IPS-15b (cell line): ENCODE data around the gene RBM34.
"Not testable (repeated sequence)": the region's sequence is repeated elsewhere in the genome, so short reads cannot be mapped to it uniquely, and the experiment has no call there.

Experiments used
- H3K27me3 ChIP-seq: one replicate; pipeline ENCODE4 v1.6.1; 2013; ENCODE audit warnings: low read length; ENCODE audit not compliant: control insufficient read depth, insufficient read depth
- H3K36me3 ChIP-seq: one replicate; pipeline ENCODE4 v1.6.1; 2013; ENCODE audit warnings: low read length; ENCODE audit not compliant: control insufficient read depth, insufficient read depth
- H3K4me1 ChIP-seq: one replicate; pipeline ENCODE4 v1.6.1; 2013; ENCODE audit warnings: mild to moderate bottlenecking, low read length; ENCODE audit not compliant: control insufficient read depth, insufficient read depth
- H3K4me3 ChIP-seq: one replicate; pipeline ENCODE4 v1.5.1; 2013; ENCODE audit warnings: low read depth, low read length
- H3K9ac ChIP-seq: one replicate; pipeline ENCODE4 v1.6.1; 2013; ENCODE audit warnings: low read depth, mild to moderate bottlenecking, low read length
- H3K9me3 ChIP-seq: one replicate; pipeline ENCODE4 v1.6.1; 2013; ENCODE audit warnings: mild to moderate bottlenecking, low read length; ENCODE audit not compliant: control insufficient read depth, insufficient read depth

RBM34 gene

GRCh38 chr1:235097501-235097900 is 63.5 kb downstream of the RBM34 start:
- H3K9ac ChIP-seq, H3K9me3 ChIP-seq, H3K4me3 ChIP-seq, H3K36me3 ChIP-seq, H3K27me3 ChIP-seq, H3K4me1 ChIP-seq: not testable (repeated sequence)

- Histone ChIP-seq H3K36me3 (no peaks in the 10 kb centered on the region), H3K4me3 (no peak overlapping the region), H3K27me3 (no peaks in the 10 kb centered on the region), H3K9ac (no peak overlapping the region), H3K4me1 (peaks cover 1% of the 10 kb centered on the region), H3K9me3 (no peaks in the 10 kb centered on the region)
These were observed 65.0 kb downstream of the RBM34 start for GRCh38 chr1:235095938-235096562.

GRCh38 chr1:235093696-235094592 is 67.1 kb downstream of the RBM34 start:
- no peak overlapping the region for H3K9ac ChIP-seq
- H3K9me3 ChIP-seq = no peaks in the 10 kb centered on the region
- no peaks in the 10 kb centered on the region for H3K36me3 ChIP-seq
- H3K4me3 ChIP-seq = peak overlapping the region; percentile 39
- H3K27me3 ChIP-seq = no peaks in the 10 kb centered on the region
- H3K4me1 ChIP-seq = peaks cover 4% of the 10 kb centered on the region

- H3K4me3 ChIP-seq = peak overlapping the region; percentile 39
- no peaks in the 10 kb centered on the region for H3K27me3 ChIP-seq
- no peak overlapping the region for H3K9ac ChIP-seq
- H3K9me3 ChIP-seq = no peaks in the 10 kb centered on the region
- H3K36me3 ChIP-seq = no peaks in the 10 kb centered on the region
- H3K4me1 ChIP-seq = peaks cover 4% of the 10 kb centered on the region
These were observed 67.9 kb downstream of the RBM34 start for GRCh38 chr1:235093013-235093695.

GRCh38 chr1:235092415-235092814 is 68.6 kb downstream of the RBM34 start:
- not testable (repeated sequence) for H3K27me3 ChIP-seq, H3K9me3 ChIP-seq, H3K4me3 ChIP-seq, H3K36me3 ChIP-seq, H3K9ac ChIP-seq, H3K4me1 ChIP-seq

- H3K4me3 ChIP-seq, H3K27me3 ChIP-seq, H3K36me3 ChIP-seq, H3K9ac ChIP-seq, H3K9me3 ChIP-seq, H3K4me1 ChIP-seq: not testable (repeated sequence)
These were observed 69.0 kb downstream of the RBM34 start for GRCh38 chr1:235092045-235092406.

DNA sequence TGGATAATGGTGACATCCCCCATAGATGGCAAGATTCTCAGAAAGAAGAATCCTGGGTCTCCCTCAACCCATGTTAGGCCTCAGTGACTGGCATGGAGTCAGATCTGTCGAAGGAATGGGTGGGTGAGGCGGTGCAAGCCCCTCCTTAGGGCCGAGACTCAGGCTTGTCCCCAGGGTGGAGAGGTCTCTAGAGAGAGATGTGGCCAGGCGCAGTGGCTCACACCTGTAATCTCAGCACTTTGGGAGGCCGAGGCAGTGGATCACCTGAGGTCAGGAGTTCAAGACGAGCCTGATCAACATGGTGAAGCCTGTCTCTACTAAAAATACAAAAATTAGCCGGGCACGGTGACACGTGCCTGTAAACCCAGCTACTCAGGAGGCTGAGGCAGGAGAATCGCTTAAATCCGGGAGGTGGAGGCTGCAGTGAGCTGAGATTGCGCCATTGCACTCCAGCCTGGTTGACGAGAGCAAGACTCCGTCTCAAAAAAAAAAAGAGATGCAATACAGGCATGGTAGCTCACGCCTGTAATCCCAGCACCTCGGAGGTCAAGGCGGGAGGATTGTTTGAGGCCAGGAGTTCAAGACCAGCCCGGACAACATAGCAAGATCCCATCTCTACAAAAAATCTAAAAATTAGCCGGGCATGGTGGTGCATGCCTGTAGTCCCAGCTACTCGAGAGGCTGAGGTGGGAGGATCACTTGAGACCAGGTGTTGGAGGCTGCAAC is 69.6 kb downstream of the RBM34 start:
- not testable (repeated sequence) for H3K4me3 ChIP-seq, H3K36me3 ChIP-seq, H3K4me1 ChIP-seq, H3K9me3 ChIP-seq, H3K9ac ChIP-seq, H3K27me3 ChIP-seq

DNA sequence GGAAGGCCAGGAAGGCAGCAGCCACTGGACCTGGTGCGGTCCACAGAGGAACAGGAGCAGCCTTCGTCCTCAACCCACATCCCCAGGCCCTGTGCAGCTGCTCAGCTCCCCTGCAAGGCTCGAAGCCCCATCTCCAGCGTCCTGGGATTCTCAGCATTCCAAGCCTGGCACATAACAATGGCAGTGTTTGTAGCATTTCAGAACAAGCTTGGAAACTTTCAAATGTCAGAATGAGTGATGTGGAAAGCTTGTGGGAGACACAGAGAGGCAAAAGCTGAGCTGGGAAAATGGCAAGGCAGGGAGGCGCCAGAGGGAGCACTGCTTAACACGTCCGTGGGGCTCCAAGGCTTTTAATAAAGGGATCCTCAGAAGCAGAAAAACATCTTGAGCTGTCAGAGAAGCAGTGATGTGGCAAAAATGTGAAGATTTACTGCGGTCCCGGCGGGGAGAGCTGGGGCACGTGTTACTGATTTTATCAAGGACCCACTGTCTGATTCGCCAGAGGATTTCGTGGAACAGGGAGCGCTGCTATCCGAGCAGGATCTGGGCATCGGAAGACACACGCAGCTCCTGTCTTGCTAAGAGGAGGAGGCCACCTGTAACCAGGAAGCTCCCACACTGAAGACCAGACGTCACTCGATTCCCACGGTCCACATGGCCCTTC is 70.5 kb downstream of the RBM34 start:
- no peaks in the 10 kb centered on the region for H3K27me3 ChIP-seq
- H3K36me3 ChIP-seq = no peaks in the 10 kb centered on the region
- H3K9ac ChIP-seq = no peak overlapping the region
- H3K9me3 ChIP-seq = no peaks in the 10 kb centered on the region
- peaks cover 4% of the 10 kb centered on the region for H3K4me1 ChIP-seq
- no peak overlapping the region for H3K4me3 ChIP-seq

- Histone ChIP-seq H3K36me3 (no peaks in the 10 kb centered on the region), H3K4me1 (peaks cover 4% of the 10 kb centered on the region), H3K9ac (no peak overlapping the region), H3K4me3 (no peak overlapping the region), H3K27me3 (no peaks in the 10 kb centered on the region), H3K9me3 (no peaks in the 10 kb centered on the region)
These were observed 72.1 kb downstream of the RBM34 start for GRCh38 chr1:235088907-235089306.

- H3K9ac ChIP-seq = no peak overlapping the region
- H3K9me3 ChIP-seq = no peaks in the 10 kb centered on the region
- H3K36me3 ChIP-seq = no peaks in the 10 kb centered on the region
- peaks cover 4% of the 10 kb centered on the region for H3K4me1 ChIP-seq
- no peak overlapping the region for H3K4me3 ChIP-seq
- H3K27me3 ChIP-seq = no peaks in the 10 kb centered on the region
These were observed 72.6 kb downstream of the RBM34 start for GRCh38 chr1:235088430-235088829.

- Histone ChIP-seq H3K4me3 (no peak overlapping the region), H3K9me3 (no peaks in the 10 kb centered on the region), H3K9ac (no peak overlapping the region), H3K4me1 (peaks cover 4% of the 10 kb centered on the region), H3K27me3 (no peaks in the 10 kb centered on the region), H3K36me3 (no peaks in the 10 kb centered on the region)
These were observed 73.1 kb downstream of the RBM34 start for GRCh38 chr1:235087906-235088305.
